PC-3 (cell line): ENCODE data around the gene SSR2. TPM values are rescaled to one million over a fixed set of nuclear protein-coding genes. Genes with fewer than 3 reads are reported as not detected.

Experiments
- ATAC-seq: fragments of 200-7000 bp; cut with Tn5 transposase; 2 replicates; pipeline ENCODE4 v1.9.1; 2020; ENCODE audit warnings: mild to moderate bottlenecking, moderate library complexity
- BruUV-seq: library from RNA; stranded (reverse); fragments of 400-500 nt; replicated peaks from 2 replicates; lab custom pipeline; 2021; lab: Mats Ljungman, UMichigan
- CTCF ChIA-PET: fragments of 300-600 bp; sonication (Branson Sonifier 250); formaldehyde crosslinking; loops from one replicate; lab custom pipeline; 2022; ENCODE audit warnings: antibody characterized with exemption; lab: Charles Lee
- POLR2A ChIA-PET: fragments of 300-600 bp; sonication (Branson Sonifier 250); formaldehyde crosslinking; loops from one replicate; lab custom pipeline; 2022; ENCODE audit warnings: antibody characterized with exemption; ENCODE audit not compliant: unreplicated experiment; lab: Charles Lee
- DNase-seq: peaks from one replicate; pipeline ENCODE4 v3.0.0-alpha.2; 2015
- H2AFZ ChIP-seq: fragments of 300-600 bp; sonication (generic); 2 replicates; pipeline ENCODE4 v1.6.0; 2016; ENCODE audit warnings: antibody characterized with exemption, low read length
- H3F3A ChIP-seq: fragments of 300-600 bp; sonication (generic); one replicate; pipeline ENCODE4 v1.6.0; 2017; ENCODE audit warnings: antibody characterized with exemption, low read length, control low read depth, mild to moderate bottlenecking; ENCODE audit not compliant: unreplicated experiment
- H3K27ac ChIP-seq: fragments of 300-600 bp; sonication (generic); 2 replicates; pipeline ENCODE4 v1.5.1; 2016; ENCODE audit warnings: mild to moderate bottlenecking, low read length
- H3K27me3 ChIP-seq: fragments of 300-600 bp; sonication (generic); 2 replicates; pipeline ENCODE4 v1.6.1; 2016; ENCODE audit warnings: low read length, mixed read lengths
- H3K36me3 ChIP-seq: fragments of 300-600 bp; sonication (generic); 2 replicates; pipeline ENCODE4 v1.6.1; 2016; ENCODE audit warnings: low read depth, mixed run types, low read length, mixed read lengths
- H3K4me1 ChIP-seq: fragments of 300-600 bp; sonication (generic); 2 replicates; pipeline ENCODE4 v1.5.1; 2016; ENCODE audit warnings: low read length; ENCODE audit not compliant: insufficient read depth
- H3K4me2 ChIP-seq: fragments of 300-600 bp; sonication (generic); 2 replicates; pipeline ENCODE4 v1.6.0; 2016; ENCODE audit warnings: low read length
- H3K4me3 ChIP-seq: fragments of 300-600 bp; sonication (generic); 2 replicates; pipeline ENCODE4 v1.5.1; 2016; ENCODE audit warnings: mild to moderate bottlenecking, low read length, mixed read lengths
- H3K79me2 ChIP-seq: fragments of 300-600 bp; sonication (generic); 2 replicates; pipeline ENCODE4 v1.6.1; 2017; ENCODE audit warnings: low read length, mixed read lengths
- H3K9ac ChIP-seq: fragments of 300-600 bp; sonication (generic); 2 replicates; pipeline ENCODE4 v1.6.0; 2016; ENCODE audit warnings: mild to moderate bottlenecking, low read length
- H3K9me2 ChIP-seq: fragments of 300-600 bp; sonication (generic); replicated peaks from 2 replicates; pipeline ENCODE4 v1.6.1; 2016; ENCODE audit warnings: mixed run types, low read length, mixed read lengths
- H3K9me3 ChIP-seq: fragments of 300-600 bp; sonication (generic); 2 replicates; pipeline ENCODE4 v1.6.1; 2016; ENCODE audit warnings: low read length, mixed read lengths
- H4K20me1 ChIP-seq: fragments of 300-600 bp; sonication (generic); 2 replicates; pipeline ENCODE4 v1.6.1; 2016; ENCODE audit warnings: low read length, mixed read lengths
- CTCF ChIP-seq: fragments of 300-600 bp; sonication (generic); conservative IDR thresholded peaks from 2 replicates; pipeline ENCODE4 v1.5.1; 2017; ENCODE audit warnings: antibody characterized with exemption, low read depth, mild to moderate bottlenecking, low read length
- EZH2 ChIP-seq: fragments of 300-600 bp; sonication (generic); IDR thresholded peaks from one replicate; pipeline ENCODE4 v1.6.1; 2017; ENCODE audit warnings: antibody characterized with exemption, mild to moderate bottlenecking, low read length; ENCODE audit not compliant: unreplicated experiment
- EZH2phosphoT487 ChIP-seq: fragments of 300-600 bp; sonication (generic); IDR thresholded peaks from 2 replicates; pipeline ENCODE4 v1.6.1; 2018; ENCODE audit warnings: mild to moderate bottlenecking, antibody characterized with exemption, low read length, borderline replicate concordance
- intact Hi-C: fragments of 100-400 bp; cut with micrococcal nuclease; formaldehyde crosslinking; loops from 2 replicates; pipeline ENCODE4 v1.9.0; 2023
- total RNA-seq: library from RNA; depleted of rRNA; stranded (reverse); fragments of >200 nt; gene quantifications from 2 replicates; pipeline ENCODE4 v1.2.3, GENCODE V29; 2014

SSR2 gene
- total RNA-seq, 1 experiment from 2014 or later, result 293 TPM

- no peak for ATAC-seq
- intact Hi-C loops, result loop anchor here (5.0 kb wide), 1 partner anchor 67 kb away; no protein-coding TSS in a partner anchor
- CTCF ChIA-PET, result no interaction called here
- Histone ChIP-seq H3K27ac (no peak overlapping the region), H2AFZ (no peak overlapping the region), H3K9me2 (no peaks in the 10 kb centered on the region), H3K9me3 (no peaks in the 10 kb centered on the region), H3K79me2 (no peaks in the 10 kb centered on the region), H3K4me1 (no peaks in the 10 kb centered on the region; the same call in 1 of the 2 replicates), H3K9ac (no peak overlapping the region), H3K36me3 (no peaks in the 10 kb centered on the region), H3K4me2 (no peak overlapping the region), H3K4me3 (no peak overlapping the region), H3F3A (peaks cover 3% of the 10 kb centered on the region), H3K27me3 (no peaks in the 10 kb centered on the region), H4K20me1 (no peaks in the 10 kb centered on the region)
- no peak for DNase-seq
- no TSS peak for BruUV-seq
- TF ChIP-seq EZH2 (no peak), CTCF (no peak), EZH2phosphoT487 (no peak)
- POLR2A ChIA-PET, result no interaction called here
Observed at GRCh38 chr1:156069490-156070455, 49.0 kb upstream of the SSR2 start.

GRCh38 chr1:156067262-156067661, 46.5 kb upstream of the SSR2 start:
- Histone ChIP-seq H3K9me3 (no peaks in the 10 kb centered on the region), H3K4me2 (no peak overlapping the region), H3K9ac (no peak overlapping the region), H3K4me3 (no peak overlapping the region), H2AFZ (no peak overlapping the region), H3K4me1 (peaks cover 1% of the 10 kb centered on the region; the same call in 1 of the 2 replicates), H3K27ac (no peak overlapping the region), H3K27me3 (no peaks in the 10 kb centered on the region), H3K79me2 (peaks cover 4% of the 10 kb centered on the region), H3K9me2 (no peaks in the 10 kb centered on the region), H3K36me3 (no peaks in the 10 kb centered on the region), H3F3A (no peaks in the 10 kb centered on the region), H4K20me1 (no peaks in the 10 kb centered on the region)
- BruUV-seq, result no TSS peak
- DNase-seq (peak; percentile 51), ATAC-seq (no peak)
- intact Hi-C loops, result loop anchor here (5.0 kb wide), 1 partner anchor 65 kb away; no protein-coding TSS in a partner anchor
- CTCF ChIA-PET, result no interaction called here
- no peak for TF ChIP-seq EZH2
- no peak for TF ChIP-seq EZH2phosphoT487
- TF ChIP-seq CTCF, result no peak
- POLR2A ChIA-PET, result no interaction called here
